IMR-90 (cell line): ENCODE data around the gene PLEKHB2. TPM values are rescaled to one million over a fixed set of nuclear protein-coding genes. Genes with fewer than 3 reads are reported as not detected.

Experiments
- ATAC-seq: fragments of 200-7000 bp; cut with Tn5 transposase; 2 replicates; pipeline ENCODE4 v1.9.1; 2020; ENCODE audit warnings: low read depth, mild to moderate bottlenecking, moderate library complexity
- BruUV-seq: library from RNA; stranded (reverse); fragments of 400-500 nt; replicated peaks from 2 replicates; lab custom pipeline; 2021; lab: Mats Ljungman, UMichigan
- CTCF ChIA-PET: fragments of 300-600 bp; formaldehyde crosslinking; extraction: SDS; loops from one replicate; lab custom pipeline; 2021; ENCODE audit warnings: antibody characterized with exemption; lab: Yijun Ruan, JAX
- POLR2A ChIA-PET: fragments of 300-600 bp; sonication (Branson Sonifier 250); formaldehyde crosslinking; loops from one replicate; lab custom pipeline; 2022; ENCODE audit warnings: antibody characterized with exemption; ENCODE audit not compliant: unreplicated experiment; lab: Charles Lee
- DNase-seq: peaks from one replicate; pipeline ENCODE4 v3.0.0; 2013
- H2AFZ ChIP-seq: replicated peaks from 2 replicates; pipeline ENCODE3; 2013; ENCODE audit warnings: low read length, mild to moderate bottlenecking; ENCODE audit not compliant: poor library complexity
- H2AK5ac ChIP-seq: 2 replicates; pipeline ENCODE4 v1.6.1; 2013; ENCODE audit warnings: low read depth, low read length, inconsistent platforms
- H2AK9ac ChIP-seq: replicated peaks from 2 replicates; pipeline ENCODE3; 2013; ENCODE audit warnings: mild to moderate bottlenecking, low read depth, low read length, moderate library complexity; ENCODE audit not compliant: poor library complexity
- H2BK120ac ChIP-seq: 2 replicates; pipeline ENCODE4 v1.6.1; 2013; ENCODE audit warnings: low read depth, low read length, inconsistent platforms
- H2BK15ac ChIP-seq: 3 replicates; pipeline ENCODE4 v1.6.1; 2013; ENCODE audit warnings: low read depth, low read length, inconsistent platforms
- H2BK20ac ChIP-seq: 2 replicates; pipeline ENCODE4 v1.6.1; 2013; ENCODE audit warnings: low read depth, mild to moderate bottlenecking, inconsistent platforms, low read length, moderate library complexity
- H2BK5ac ChIP-seq: 2 replicates; pipeline ENCODE4 v1.6.1; 2013; ENCODE audit warnings: mild to moderate bottlenecking, low read depth, low read length, inconsistent platforms; ENCODE audit not compliant: poor library complexity, severe bottlenecking
- H3K14ac ChIP-seq: replicated peaks from 2 replicates; pipeline ENCODE4 v1.6.1; 2013; ENCODE audit warnings: low read depth, low read length, inconsistent platforms
- H3K18ac ChIP-seq: 2 replicates; pipeline ENCODE4 v1.6.1; 2013; ENCODE audit warnings: low read depth, low read length, control low read depth
- H3K23ac ChIP-seq: 2 replicates; pipeline ENCODE4 v1.6.1; 2013; ENCODE audit warnings: low read depth, low read length, inconsistent platforms
- H3K27ac ChIP-seq: 2 replicates; pipeline ENCODE4 v1.5.1; 2013; ENCODE audit warnings: mild to moderate bottlenecking, control low read depth, low read length; ENCODE audit not compliant: insufficient read depth
- H3K27me3 ChIP-seq: 2 replicates; pipeline ENCODE4 v1.6.1; 2013; ENCODE audit warnings: low read length; ENCODE audit not compliant: control insufficient read depth, insufficient read depth
- H3K36me3 ChIP-seq: 2 replicates; pipeline ENCODE4 v1.6.1; 2013; ENCODE audit warnings: low read length, mixed read lengths; ENCODE audit not compliant: control insufficient read depth, insufficient read depth
- H3K4ac ChIP-seq: 2 replicates; pipeline ENCODE4 v1.6.1; 2013; ENCODE audit warnings: low read depth, low read length, inconsistent platforms
- H3K4me1 ChIP-seq: 2 replicates; pipeline ENCODE4 v1.6.1; 2013; ENCODE audit warnings: low read length, mixed read lengths; ENCODE audit not compliant: control insufficient read depth, insufficient read depth
- H3K4me2 ChIP-seq: 2 replicates; pipeline ENCODE4 v1.6.1; 2013; ENCODE audit warnings: low read depth, mild to moderate bottlenecking, control low read depth, low read length, moderate library complexity
- H3K4me3 ChIP-seq: 2 replicates; pipeline ENCODE4 v1.5.1; 2013; ENCODE audit warnings: low read depth, mild to moderate bottlenecking, control low read depth, low read length, moderate library complexity; ENCODE audit not compliant: insufficient read depth
- H3K56ac ChIP-seq: 2 replicates; pipeline ENCODE4 v1.6.1; 2013; ENCODE audit warnings: low read length, inconsistent platforms; ENCODE audit not compliant: insufficient read depth; ENCODE audit errors: extremely low read depth
- H3K79me1 ChIP-seq, 2 experiments: 2 replicates each; pipeline ENCODE4 v1.6.1; 2013; ENCODE audit warnings: low read length in 2 of 2, inconsistent platforms in 1 of 2, low read depth in 1 of 2
- H3K9ac ChIP-seq: 2 replicates; pipeline ENCODE4 v1.6.1; 2013; ENCODE audit warnings: low read depth, low read length, control low read depth
- H3K9me1 ChIP-seq: 2 replicates; pipeline ENCODE4 v1.6.1; 2013; ENCODE audit warnings: low read length, inconsistent platforms; ENCODE audit not compliant: insufficient read depth
- H3K9me3 ChIP-seq: 2 replicates; pipeline ENCODE4 v1.6.1; 2013; ENCODE audit warnings: low read length; ENCODE audit not compliant: control insufficient read depth, insufficient read depth
- H4K20me1 ChIP-seq: 2 replicates; pipeline ENCODE4 v1.6.1; 2013; ENCODE audit warnings: low read length, inconsistent platforms; ENCODE audit not compliant: insufficient read depth
- H4K5ac ChIP-seq: 2 replicates; pipeline ENCODE4 v1.6.1; 2013; ENCODE audit warnings: mild to moderate bottlenecking, low read depth, low read length, control low read depth
- H4K8ac ChIP-seq, 2 experiments: 2 replicates each; pipeline ENCODE4 v1.6.1; 2013; ENCODE audit warnings: low read depth in 2 of 2, low read length in 2 of 2, control low read depth in 1 of 2, inconsistent platforms in 1 of 2
- H4K91ac ChIP-seq: 2 replicates; pipeline ENCODE4 v1.6.1; 2013; ENCODE audit warnings: low read depth, low read length, inconsistent platforms; ENCODE audit not compliant: insufficient read depth
- CHD1 ChIP-seq: IDR thresholded peaks from 2 replicates; pipeline ENCODE4 v1.6.1; 2012; ENCODE audit warnings: low read depth, low read length, improper control_type of control experiment
- CTCF ChIP-seq: conservative IDR thresholded peaks from 2 replicates; pipeline ENCODE4 v1.5.1; 2012; ENCODE audit warnings: mild to moderate bottlenecking, low read depth, low read length, improper control_type of control experiment
- ELK1 ChIP-seq: fragments of 150-350 bp; IDR thresholded peaks from 2 replicates; pipeline ENCODE4 v1.6.1; 2016; ENCODE audit warnings: low read depth, mild to moderate bottlenecking, low read length, moderate library complexity, borderline replicate concordance
- MAFK ChIP-seq: IDR thresholded peaks from 2 replicates; pipeline ENCODE4 v1.6.1; 2012; ENCODE audit warnings: low read depth, low read length, improper control_type of control experiment
- MAZ ChIP-seq: IDR thresholded peaks from 2 replicates; pipeline ENCODE4 v1.6.1; 2012; ENCODE audit warnings: low read depth, mild to moderate bottlenecking, low read length, improper control_type of control experiment, moderate library complexity, borderline replicate concordance
- WGBS, 2 experiments: methylation state at CpG; one replicate each; pipeline versions ENCODE4 v1.1.5 to v1.1.7; 2013; ENCODE audit warnings: missing lambda C conversion rate in 2 of 2; ENCODE audit not compliant: insufficient read length in 1 of 2; ENCODE audit errors: extremely low coverage in 2 of 2; 5-methylcytosine and 5-hydroxymethylcytosine counted together
- dilution Hi-C: fragments of 300-500 bp; cut with HindIII; formaldehyde crosslinking; loops from one replicate; pipeline ENCODE4 v1.14.3; 2018; ENCODE audit warnings: low sequenced_read_pairs; ENCODE audit not compliant: unreplicated experiment
- in situ Hi-C: fragments of 300-500 bp; cut with MboI; formaldehyde crosslinking; loops from 3 replicates; pipeline ENCODE4 v1.14.3; 2019; ENCODE audit warnings: low sequenced_read_pairs, inconsistent platforms, mixed read lengths
- intact Hi-C: fragments of 100-400 bp; cut with micrococcal nuclease; formaldehyde crosslinking; loops from 2 replicates; pipeline ENCODE4 v1.10.0; 2022
- polyA plus RNA-seq, 3 experiments: library from polyadenylated mRNA; depleted of rRNA; stranded (reverse); fragments of >200 nt; gene quantifications; 2 replicates each; pipeline ENCODE4 v1.2.3, GENCODE V29; 2012; ENCODE audit warnings: low replicate concordance in 1 of 3
- total RNA-seq: library from RNA; depleted of rRNA; stranded (reverse); fragments of >200 nt; gene quantifications from 2 replicates; pipeline ENCODE4 v1.2.3, GENCODE V29; 2012

The PLEKHB2 gene
- total and polyA plus RNA-seq, 2 of the 4 experiments (the other 2 are of a cell fraction) = 62.9 to 82.1 TPM

- DNase-seq (no peak), ATAC-seq (peak; percentile 79)
- Histone ChIP-seq H3K23ac (no peak overlapping the region), H3K9me1 (no peaks in the 10 kb centered on the region; the same call in 1 of the 2 replicates), H3K27ac (peak overlapping the region; percentile 84), H3K18ac (peak overlapping the region; percentile 31; the same call in 1 of the 2 replicates), H3K14ac (peak overlapping the region; percentile 58), H2BK5ac (peak overlapping the region; percentile 43), H4K91ac (peak overlapping the region; percentile 86), H3K4me1 (no peaks in the 10 kb centered on the region), H3K27me3 (no peaks in the 10 kb centered on the region), H4K5ac (peak overlapping the region; percentile 76), H3K4me3 (peak overlapping the region; percentile 89), H3K9ac (peak overlapping the region; percentile 80), H3K79me1 (peaks cover 5% of the 10 kb centered on the region in 2 experiments; a peak in 3 of 4 replicates), H2BK15ac (no peak overlapping the region), H2BK120ac (peak overlapping the region; percentile 23; the same call in 1 of the 2 replicates), H3K36me3 (peaks cover 4% of the 10 kb centered on the region), H2AK5ac (no peak overlapping the region), H3K4me2 (peak overlapping the region; percentile 59), H2AFZ (peak overlapping the region; percentile 91), H2BK20ac (no peak overlapping the region), H4K8ac (peak overlapping the region; percentile 84 to 99), H3K9me3 (no peaks in the 10 kb centered on the region), H3K4ac (peak overlapping the region; percentile 38; the same call in 1 of the 2 replicates), H3K56ac (peak overlapping the region; percentile 70), H4K20me1 (peaks cover 28% of the 10 kb centered on the region), H2AK9ac (peak overlapping the region; percentile 31)
- in situ Hi-C loops (no loop called here), intact Hi-C loops (loop anchor here (5.0 to 10.0 kb wide), 2 partner anchors 37 to 299 kb away; no protein-coding TSS in a partner anchor), dilution Hi-C loops (no loop called here)
- WGBS, 2 experiments = 35% methylated on average over 6 of the region's 37 CpGs; no CpG with 5 or more reads in 1 of the 2 experiments
- BruUV-seq = no TSS peak
- CTCF ChIA-PET = interaction anchor here (0.5 kb wide), 1 partner anchor 13 kb away, joined by 3 read pairs; no protein-coding TSS in a partner anchor
- TF ChIP-seq MAZ (no peak), ELK1 (no peak), CHD1 (no peak), MAFK (peak; percentile 58), CTCF (no peak; the same call in 1 of the 2 replicates)
- POLR2A ChIA-PET = interaction anchor here (1.2 kb wide), 1 partner anchor 17 kb away, joined by 6 read pairs; no protein-coding TSS in a partner anchor
Observed at GRCh38 chr2:131093696-131094462, 11.3 kb upstream of the PLEKHB2 start.
